Upper lobe of left lung (tissue), 4 donors: Measurements from ENCODE around the gene SP1.

Source experiments
- CTCF ChIP-seq, 6 experiments: fragments of 450-650 bp in 4 of 6; fragments of 200-600 bp in 2 of 6; sonication (generic) in 2 of 6; IDR thresholded peaks; one replicate each; pipeline ENCODE4 v1.5.1; 2016 to 2019; ENCODE audit warnings: antibody characterized with exemption in 6 of 6
- EP300 ChIP-seq, 4 donors: sonication (generic); formaldehyde crosslinking; IDR thresholded peaks; one replicate each; pipeline ENCODE4 v1.5.1; 2017; ENCODE audit warnings: antibody characterized with exemption in 4 of 4, control low read depth in 2 of 4
- POLR2A ChIP-seq, 4 donors: fragments of 450-650 bp; IDR thresholded peaks; one replicate each; pipeline ENCODE4 v1.5.1; 2016 to 2017; ENCODE audit warnings: antibody characterized with exemption in 4 of 4, mild to moderate bottlenecking in 2 of 4
- POLR2AphosphoS5 ChIP-seq, 2 donors: sonication (generic); formaldehyde crosslinking; IDR thresholded peaks; one replicate each; pipeline ENCODE4 v1.5.1; 2017; ENCODE audit warnings: antibody characterized with exemption in 2 of 2

- TF ChIP-seq POLR2A (IDR thresholded peaks at IDR 0.05), result no peak
- TF ChIP-seq CTCF (IDR thresholded peaks at IDR 0.05), result no peak
- TF ChIP-seq POLR2AphosphoS5 (IDR thresholded peaks at IDR 0.05), result no peak
- no peak for TF ChIP-seq EP300 (IDR thresholded peaks at IDR 0.05)
Measured at GRCh38 chr12:53332744-53333143, 47.2 kb upstream of the SP1 start.
